WTC11 (cell line): ENCODE measurements around the gene RGS11.

Experiments
- AFF4 ChIP-seq: sonication (generic); formaldehyde crosslinking; IDR thresholded peaks from 2 replicates; pipeline ENCODE4 v1.8.1; 2023; ENCODE audit warnings: mild to moderate bottlenecking, missing genetic modification reagents, borderline replicate concordance
- CTCF ChIP-seq: fragments of 200-600 bp; IDR thresholded peaks from 2 replicates; pipeline ENCODE4 v1.8.0; 2022; ENCODE audit warnings: antibody characterized with exemption
- E2F1 ChIP-seq: sonication (generic); formaldehyde crosslinking; IDR thresholded peaks from 2 replicates; pipeline ENCODE4 v1.8.0; 2022; ENCODE audit warnings: mild to moderate bottlenecking, missing genetic modification reagents
- ELF4 ChIP-seq: sonication (generic); formaldehyde crosslinking; IDR thresholded peaks from 2 replicates; pipeline ENCODE4 v1.8.1; 2022; ENCODE audit warnings: low read depth, mild to moderate bottlenecking, moderate library complexity, missing genetic modification reagents
- GTF2I ChIP-seq: fragments of 250-450 bp; sonication (Bioruptor Pico); conservative IDR thresholded peaks from 2 replicates; pipeline ENCODE4 v1.4.0; 2021; ENCODE audit warnings: mild to moderate bottlenecking
- JUN ChIP-seq: sonication (generic); formaldehyde crosslinking; IDR thresholded peaks from 2 replicates; pipeline ENCODE4 v1.8.0; 2023; ENCODE audit warnings: mild to moderate bottlenecking, missing genetic modification reagents
- NFYB ChIP-seq: sonication (generic); formaldehyde crosslinking; conservative IDR thresholded peaks from 2 replicates; pipeline ENCODE4 v1.8.0; 2022; ENCODE audit warnings: low read depth, missing genetic modification reagents
- NR1H2 ChIP-seq: sonication (generic); formaldehyde crosslinking; IDR thresholded peaks from 2 replicates; pipeline ENCODE4 v1.9.0; 2021; ENCODE audit warnings: mild to moderate bottlenecking, moderate library complexity, missing genetic modification reagents
- RELA ChIP-seq: sonication (generic); formaldehyde crosslinking; IDR thresholded peaks from 2 replicates; pipeline ENCODE4 v1.8.1; 2022; ENCODE audit warnings: missing genetic modification reagents, mild to moderate bottlenecking, borderline replicate concordance
- SP1 ChIP-seq: sonication (generic); formaldehyde crosslinking; conservative IDR thresholded peaks from 2 replicates; pipeline ENCODE4 v1.8.1; 2022; ENCODE audit warnings: missing genetic modification reagents
- ZNF219 ChIP-seq: sonication (generic); formaldehyde crosslinking; IDR thresholded peaks from 2 replicates; pipeline ENCODE4 v1.8.0; 2023; ENCODE audit warnings: missing genetic modification reagents, mild to moderate bottlenecking, borderline replicate concordance
- TF ChIP-seq, protein P1 (sequence below): sonication (generic); formaldehyde crosslinking; IDR thresholded peaks from 2 replicates; pipeline ENCODE4 v1.8.1; 2023; ENCODE audit warnings: mild to moderate bottlenecking, missing genetic modification reagents, moderate library complexity

DNA sequence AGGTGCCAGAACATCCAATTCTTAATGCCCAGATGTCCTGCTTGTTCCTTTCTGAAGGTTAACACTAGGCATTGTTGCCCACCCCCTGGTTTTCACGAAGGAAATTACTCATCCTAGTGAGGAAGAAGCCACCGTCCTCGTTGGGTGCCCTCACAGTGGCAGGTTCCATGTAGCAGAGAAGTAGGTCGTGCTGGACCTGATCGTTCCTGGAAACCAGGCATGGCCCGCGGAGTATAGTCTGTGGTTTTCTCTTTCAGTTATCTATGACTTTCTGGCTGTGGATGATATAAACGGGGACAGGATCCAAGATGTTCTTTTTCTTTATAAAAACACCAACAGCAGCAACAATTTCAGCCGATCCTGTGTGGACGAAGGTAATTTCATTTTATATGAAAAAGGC, 16.5 kb downstream of the RGS11 start:
- TF ChIP-seq ZNF219 = no peak
- TF ChIP-seq NFYB (CRISPR knock-in tag) = no peak
- TF ChIP-seq CTCF = no peak
- no peak for TF ChIP-seq SP1
- TF ChIP-seq E2F1 (CRISPR knock-in tag) = no peak
- TF ChIP-seq, protein P1, sequence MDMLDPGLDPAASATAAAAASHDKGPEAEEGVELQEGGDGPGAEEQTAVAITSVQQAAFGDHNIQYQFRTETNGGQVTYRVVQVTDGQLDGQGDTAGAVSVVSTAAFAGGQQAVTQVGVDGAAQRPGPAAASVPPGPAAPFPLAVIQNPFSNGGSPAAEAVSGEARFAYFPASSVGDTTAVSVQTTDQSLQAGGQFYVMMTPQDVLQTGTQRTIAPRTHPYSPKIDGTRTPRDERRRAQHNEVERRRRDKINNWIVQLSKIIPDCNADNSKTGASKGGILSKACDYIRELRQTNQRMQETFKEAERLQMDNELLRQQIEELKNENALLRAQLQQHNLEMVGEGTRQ = no peak
- TF ChIP-seq AFF4 (CRISPR knock-in tag) = no peak
- TF ChIP-seq JUN (CRISPR knock-in tag) = no peak
- TF ChIP-seq NR1H2 (CRISPR knock-in tag) = no peak
- no peak for TF ChIP-seq GTF2I
- no peak for TF ChIP-seq RELA (CRISPR knock-in tag)
- no peak for TF ChIP-seq ELF4 (CRISPR knock-in tag)
